ENCODE results near the gene MDGA2. TPM values are rescaled to one million over a fixed set of nuclear protein-coding genes. Genes with fewer than 3 reads are reported as not detected.
"Not testable (repeated sequence)": the region's sequence is repeated elsewhere in the genome, so short reads cannot be mapped to it uniquely, and the experiment has no call there.

The MDGA2 gene
- total RNA-seq, 1 experiment from 2014 or later, result not detected

GRCh38 chr14:47179906-47180305 is 495.5 kb downstream of the MDGA2 start:
- Histone ChIP-seq H3K27ac (no peak overlapping the region), H3F3A (ENCODE audit: insufficient read depth, low read depth) (no peaks in the 10 kb centered on the region), H3K4me2 (no peak overlapping the region), H2AFZ (no peak overlapping the region), H3K79me2 (ENCODE audit: low read depth) (no peaks in the 10 kb centered on the region), H3K4me1 (replicated peaks; ENCODE audit: insufficient read depth) (no peaks in the 10 kb centered on the region), H3K9me2 (ENCODE audit: insufficient read depth) (no peaks in the 10 kb centered on the region), H4K20me1 (ENCODE audit: insufficient read depth) (peaks cover 3% of the 10 kb centered on the region; the same call in 1 of the 2 replicates), H3K9me3 (ENCODE audit: insufficient read depth, low read depth) (no peaks in the 10 kb centered on the region), H3K36me3 (ENCODE audit: low read depth) (no peaks in the 10 kb centered on the region), H3K27me3 (ENCODE audit: insufficient read depth, low read depth) (no peaks in the 10 kb centered on the region), H3K4me3 (no peak overlapping the region)
- DNase-seq, result no peak
- POLR2A ChIA-PET (ENCODE audit: unreplicated experiment), result no interaction called here
- no TSS peak for BruUV-seq (replicated peaks)
- TF ChIP-seq EZH2 (IDR thresholded peaks at IDR 0.05; ENCODE audit: low read depth) (no peak), CTCF (conservative IDR thresholded peaks at IDR 0.05) (no peak)
- intact Hi-C loops (cut with micrococcal nuclease; ENCODE audit: unreplicated experiment), result no loop called here
- CTCF ChIA-PET, result no interaction called here

GRCh38 chr14:47171896-47172295 is 503.5 kb downstream of the MDGA2 start:
- intact Hi-C loops (cut with micrococcal nuclease; ENCODE audit: unreplicated experiment); H3K36me3 ChIP-seq (ENCODE audit: low read depth); H3K79me2 ChIP-seq (ENCODE audit: low read depth); BruUV-seq (replicated peaks); H3K27ac ChIP-seq; H3K27me3 ChIP-seq (ENCODE audit: insufficient read depth, low read depth); H3K9me2 ChIP-seq (ENCODE audit: insufficient read depth); H3K4me2 ChIP-seq; H3K4me3 ChIP-seq; DNase-seq; H2AFZ ChIP-seq; H3K9me3 ChIP-seq (ENCODE audit: insufficient read depth, low read depth); H4K20me1 ChIP-seq (ENCODE audit: insufficient read depth); H3K4me1 ChIP-seq (replicated peaks; ENCODE audit: insufficient read depth); H3F3A ChIP-seq (ENCODE audit: insufficient read depth, low read depth); POLR2A ChIA-PET (ENCODE audit: unreplicated experiment); CTCF ChIA-PET: not testable (repeated sequence)

GRCh38 chr14:47167402-47167801 is 508.0 kb downstream of the MDGA2 start:
- Histone ChIP-seq H3K79me2 (ENCODE audit: low read depth) (no peaks in the 10 kb centered on the region), H3K4me3 (no peak overlapping the region), H4K20me1 (ENCODE audit: insufficient read depth) (no peaks in the 10 kb centered on the region), H3K27me3 (ENCODE audit: insufficient read depth, low read depth) (no peaks in the 10 kb centered on the region), H2AFZ (no peak overlapping the region), H3K27ac (no peak overlapping the region), H3K9me2 (ENCODE audit: insufficient read depth) (no peaks in the 10 kb centered on the region), H3K4me2 (no peak overlapping the region), H3K36me3 (ENCODE audit: low read depth) (no peaks in the 10 kb centered on the region), H3K4me1 (replicated peaks; ENCODE audit: insufficient read depth) (no peaks in the 10 kb centered on the region), H3F3A (ENCODE audit: insufficient read depth, low read depth) (no peaks in the 10 kb centered on the region), H3K9me3 (ENCODE audit: insufficient read depth, low read depth) (no peaks in the 10 kb centered on the region)
- POLR2A ChIA-PET (ENCODE audit: unreplicated experiment), result no interaction called here
- TF ChIP-seq CTCF (conservative IDR thresholded peaks at IDR 0.05) (no peak), EZH2 (IDR thresholded peaks at IDR 0.05; ENCODE audit: low read depth) (no peak)
- BruUV-seq (replicated peaks), result no TSS peak
- DNase-seq, result no peak
- intact Hi-C loops (cut with micrococcal nuclease; ENCODE audit: unreplicated experiment), result no loop called here
- CTCF ChIA-PET, result no interaction called here

GRCh38 chr14:47155395-47155794 is 520.0 kb downstream of the MDGA2 start:
- no peaks in the 10 kb centered on the region; the same call in 1 of the 2 replicates for H3K9me3 ChIP-seq (ENCODE audit: insufficient read depth, low read depth)
- H4K20me1 ChIP-seq (ENCODE audit: insufficient read depth), result no peaks in the 10 kb centered on the region
- no peaks in the 10 kb centered on the region for H3K36me3 ChIP-seq (ENCODE audit: low read depth)
- no peak overlapping the region for H3K4me3 ChIP-seq
- H3K4me2 ChIP-seq, result no peak overlapping the region
- no peak for TF ChIP-seq EZH2 (IDR thresholded peaks at IDR 0.05; ENCODE audit: low read depth)
- TF ChIP-seq CTCF (conservative IDR thresholded peaks at IDR 0.05), result no peak
- ChIA-PET POLR2A (ENCODE audit: unreplicated experiment) (no interaction called here), CTCF (no interaction called here)
- intact Hi-C loops (cut with micrococcal nuclease; ENCODE audit: unreplicated experiment), result no loop called here
- H3K27me3 ChIP-seq (ENCODE audit: insufficient read depth, low read depth), result no peaks in the 10 kb centered on the region
- no peaks in the 10 kb centered on the region for H3K79me2 ChIP-seq (ENCODE audit: low read depth)
- no peak for DNase-seq
- H3F3A ChIP-seq (ENCODE audit: insufficient read depth, low read depth), result no peaks in the 10 kb centered on the region
- no peaks in the 10 kb centered on the region for H3K4me1 ChIP-seq (replicated peaks; ENCODE audit: insufficient read depth)
- no TSS peak for BruUV-seq (replicated peaks)
- no peaks in the 10 kb centered on the region; the same call in 1 of the 2 replicates for H3K9me2 ChIP-seq (ENCODE audit: insufficient read depth)
- H2AFZ ChIP-seq, result no peak overlapping the region
- H3K27ac ChIP-seq, result no peak overlapping the region
